A673 (cell line): Measurements from ENCODE around the gene USP27X. TPM values are rescaled to one million over a fixed set of nuclear protein-coding genes. Genes with fewer than 3 reads are reported as not detected.

ENCODE experiments used
- BruUV-seq: library from RNA; stranded (reverse); fragments of 400-500 nt; replicated peaks from 2 replicates; lab custom pipeline; 2021; lab: Mats Ljungman, UMichigan
- CTCF ChIA-PET: fragments of 300-600 bp; sonication (Branson Sonifier 250); formaldehyde crosslinking; loops from one replicate; lab custom pipeline; 2022; ENCODE audit warnings: antibody characterized with exemption; lab: Charles Lee
- POLR2A ChIA-PET: fragments of 300-600 bp; sonication (Branson Sonifier 250); formaldehyde crosslinking; loops from one replicate; lab custom pipeline; 2022; ENCODE audit warnings: antibody characterized with exemption; ENCODE audit not compliant: low non-redundant PET; lab: Charles Lee
- DNase-seq: peaks from one replicate; pipeline ENCODE4 v3.0.0-alpha.2; 2015; ENCODE audit warnings: low spot score
- H3K27ac ChIP-seq: fragments of 200-600 bp; sonication (generic); 2 replicates; pipeline ENCODE4 v1.5.1; 2016; ENCODE audit warnings: mixed run types, low read depth, mild to moderate bottlenecking, mixed read lengths, antibody characterized with exemption, low read length; ENCODE audit not compliant: poor library complexity, severe bottlenecking
- H3K27me3 ChIP-seq: fragments of 200-600 bp; sonication (generic); replicated peaks from 2 replicates; pipeline ENCODE4 v1.6.1; 2017; ENCODE audit warnings: mixed run types, low read depth, mild to moderate bottlenecking, mixed read lengths, antibody characterized with exemption, low read length; ENCODE audit not compliant: insufficient read depth, poor library complexity
- H3K36me3 ChIP-seq: fragments of 200-600 bp; sonication (generic); 2 replicates; pipeline ENCODE4 v1.6.1; 2016; ENCODE audit warnings: mixed run types, mild to moderate bottlenecking, mixed read lengths, antibody characterized with exemption, low read length; ENCODE audit not compliant: insufficient read depth, poor library complexity, severe bottlenecking
- H3K4me1 ChIP-seq: fragments of 200-600 bp; sonication (generic); 2 replicates; pipeline ENCODE4 v1.6.1; 2017; ENCODE audit warnings: mixed run types, mild to moderate bottlenecking, mixed read lengths, antibody characterized with exemption, low read length; ENCODE audit not compliant: insufficient read depth, poor library complexity, severe bottlenecking
- H3K4me3 ChIP-seq: fragments of 200-600 bp; sonication (generic); 2 replicates; pipeline ENCODE4 v1.5.1; 2016; ENCODE audit warnings: low read depth, mixed run types, mild to moderate bottlenecking, mixed read lengths, low read length; ENCODE audit not compliant: poor library complexity, severe bottlenecking
- H3K9me3 ChIP-seq: fragments of 200-600 bp; sonication (generic); 2 replicates; pipeline ENCODE4 v1.6.1; 2016; ENCODE audit warnings: mixed run types, low read depth, mild to moderate bottlenecking, mixed read lengths, antibody characterized with exemption, low read length; ENCODE audit not compliant: poor library complexity, severe bottlenecking
- EZH2 ChIP-seq: fragments of 200-600 bp; sonication (generic); IDR thresholded peaks from 2 replicates; pipeline ENCODE4 v1.6.1; 2017; ENCODE audit warnings: borderline replicate concordance, low read depth, mild to moderate bottlenecking, mixed read lengths, antibody characterized with exemption, low read length; ENCODE audit not compliant: poor library complexity, severe bottlenecking
- intact Hi-C: fragments of 100-400 bp; cut with micrococcal nuclease; formaldehyde crosslinking; loops from one replicate; pipeline ENCODE4 v1.10.0; 2022; ENCODE audit not compliant: unreplicated experiment
- total RNA-seq: library from RNA; stranded (reverse); gene quantifications from 2 replicates; pipeline ENCODE4 v1.2.3, GENCODE V29; 2021
- TF ChIP-seq, protein P1 (sequence below): fragments of 300-800, 200-600 bp; sonication (generic); conservative IDR thresholded peaks from 2 replicates; pipeline ENCODE4 v1.5.1; 2017; ENCODE audit warnings: low read depth, mild to moderate bottlenecking, antibody characterized with exemption, low read length, moderate library complexity, mixed read lengths

USP27X gene
- total RNA-seq, 1 experiment from 2014 or later, result 6.7 TPM

DNA sequence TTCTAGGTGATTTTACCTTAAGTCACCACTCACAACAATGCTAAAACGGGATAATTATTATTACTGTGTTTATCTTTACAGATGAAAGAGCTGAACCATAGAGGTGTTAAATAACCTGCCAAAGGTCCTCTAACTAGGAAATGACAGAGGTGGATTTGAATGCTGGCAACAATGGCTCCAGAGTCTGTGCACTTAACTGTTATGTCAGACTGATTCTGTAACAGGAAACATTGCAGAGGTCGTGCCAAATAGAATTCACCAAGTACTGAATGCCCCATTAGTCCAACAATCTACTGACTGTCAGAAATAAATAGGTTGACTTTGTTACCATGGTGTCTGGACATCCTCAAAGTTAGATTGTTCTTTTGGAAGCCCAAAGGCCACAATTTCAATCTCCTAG, 20.9 kb upstream of the USP27X start:
- intact Hi-C loops, result no loop called here
- BruUV-seq, result no TSS peak
- POLR2A ChIA-PET, result no interaction called here
- H3K9me3 ChIP-seq, result no peaks in the 10 kb centered on the region
- no peak for DNase-seq
- CTCF ChIA-PET, result no interaction called here
- no peaks in the 10 kb centered on the region for H3K27me3 ChIP-seq
- TF ChIP-seq, protein P1, sequence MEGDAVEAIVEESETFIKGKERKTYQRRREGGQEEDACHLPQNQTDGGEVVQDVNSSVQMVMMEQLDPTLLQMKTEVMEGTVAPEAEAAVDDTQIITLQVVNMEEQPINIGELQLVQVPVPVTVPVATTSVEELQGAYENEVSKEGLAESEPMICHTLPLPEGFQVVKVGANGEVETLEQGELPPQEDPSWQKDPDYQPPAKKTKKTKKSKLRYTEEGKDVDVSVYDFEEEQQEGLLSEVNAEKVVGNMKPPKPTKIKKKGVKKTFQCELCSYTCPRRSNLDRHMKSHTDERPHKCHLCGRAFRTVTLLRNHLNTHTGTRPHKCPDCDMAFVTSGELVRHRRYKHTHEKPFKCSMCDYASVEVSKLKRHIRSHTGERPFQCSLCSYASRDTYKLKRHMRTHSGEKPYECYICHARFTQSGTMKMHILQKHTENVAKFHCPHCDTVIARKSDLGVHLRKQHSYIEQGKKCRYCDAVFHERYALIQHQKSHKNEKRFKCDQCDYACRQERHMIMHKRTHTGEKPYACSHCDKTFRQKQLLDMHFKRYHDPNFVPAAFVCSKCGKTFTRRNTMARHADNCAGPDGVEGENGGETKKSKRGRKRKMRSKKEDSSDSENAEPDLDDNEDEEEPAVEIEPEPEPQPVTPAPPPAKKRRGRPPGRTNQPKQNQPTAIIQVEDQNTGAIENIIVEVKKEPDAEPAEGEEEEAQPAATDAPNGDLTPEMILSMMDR, result no peak
- no peak for TF ChIP-seq EZH2
- no peaks in the 10 kb centered on the region for H3K4me1 ChIP-seq
- no peak overlapping the region for H3K27ac ChIP-seq
- H3K36me3 ChIP-seq, result no peaks in the 10 kb centered on the region
- no peak overlapping the region for H3K4me3 ChIP-seq

DNA sequence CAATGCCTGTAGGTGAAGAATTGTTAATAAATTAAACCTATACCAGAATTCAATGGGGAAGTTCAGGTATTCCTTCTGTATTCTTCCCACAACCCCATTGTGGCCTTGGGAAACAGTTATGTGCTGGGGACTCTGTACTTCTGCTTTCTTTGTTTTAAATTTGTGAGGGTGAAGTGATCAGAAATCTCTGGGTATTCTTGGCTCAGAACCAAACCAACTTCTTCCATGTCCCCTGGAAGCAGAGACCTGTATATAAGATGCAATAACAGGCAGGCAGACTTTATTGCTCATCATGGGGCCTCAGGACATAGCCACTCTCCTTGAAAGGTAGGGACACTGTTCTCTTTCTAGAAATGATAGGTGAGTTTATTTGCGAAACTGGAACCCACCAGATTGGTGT, 19.8 kb upstream of the USP27X start:
- H3K36me3 ChIP-seq, result no peaks in the 10 kb centered on the region
- CTCF ChIA-PET, result no interaction called here
- H3K4me1 ChIP-seq, result no peaks in the 10 kb centered on the region
- no TSS peak for BruUV-seq
- H3K27me3 ChIP-seq, result no peaks in the 10 kb centered on the region
- intact Hi-C loops, result no loop called here
- no peaks in the 10 kb centered on the region for H3K9me3 ChIP-seq
- TF ChIP-seq EZH2, result no peak
- TF ChIP-seq, protein P1, result no peak
- H3K4me3 ChIP-seq, result no peak overlapping the region
- POLR2A ChIA-PET, result no interaction called here
- no peak for DNase-seq
- H3K27ac ChIP-seq, result no peak overlapping the region

- intact Hi-C loops, result no loop called here
- no peak for TF ChIP-seq EZH2
- TF ChIP-seq, protein P1, result no peak
- POLR2A ChIA-PET, result no interaction called here
- no peaks in the 10 kb centered on the region for H3K36me3 ChIP-seq
- BruUV-seq, result no TSS peak
- CTCF ChIA-PET, result no interaction called here
- H3K4me3 ChIP-seq, result no peak overlapping the region
- H3K4me1 ChIP-seq, result no peaks in the 10 kb centered on the region
- no peaks in the 10 kb centered on the region for H3K27me3 ChIP-seq
- DNase-seq, result no peak
- no peak overlapping the region for H3K27ac ChIP-seq
- H3K9me3 ChIP-seq, result no peaks in the 10 kb centered on the region
These were observed 18.3 kb upstream of the USP27X start for GRCh38 chrX:49860867-49861535.
